Measurements from ENCODE around the gene KIF13A. TPM values are rescaled to one million over a fixed set of nuclear protein-coding genes. Genes with fewer than 3 reads are reported as not detected.
"Not testable (repeated sequence)": the region's sequence is repeated elsewhere in the genome, so short reads cannot be mapped to it uniquely, and the experiment has no call there.

Gene KIF13A
- total and polyA plus RNA-seq, 3 donors from 2014 or later: 20.8 to 28.7 (median 27.7) TPM

GRCh38 chr6:18022398-18023231 lies 35.2 kb upstream of the KIF13A start:
- H3K27me3 ChIP-seq: no peaks in the 10 kb centered on the region
- no peaks in the 10 kb centered on the region for H3K36me3 ChIP-seq (ENCODE audit: low read depth, missing control alignments)
- no peaks in the 10 kb centered on the region for H3K9me3 ChIP-seq
- H3K27ac ChIP-seq: no peak overlapping the region
- intact Hi-C loops (cut with DNase I; ENCODE audit: low total_unique reads): no loop called here
- 19 to 20% methylated on average over 11 of the region's 11 CpGs for WGBS, 2 donors
- TF ChIP-seq POLR2A (IDR thresholded peaks at IDR 0.05): no peak
- TF ChIP-seq, protein P1, sequence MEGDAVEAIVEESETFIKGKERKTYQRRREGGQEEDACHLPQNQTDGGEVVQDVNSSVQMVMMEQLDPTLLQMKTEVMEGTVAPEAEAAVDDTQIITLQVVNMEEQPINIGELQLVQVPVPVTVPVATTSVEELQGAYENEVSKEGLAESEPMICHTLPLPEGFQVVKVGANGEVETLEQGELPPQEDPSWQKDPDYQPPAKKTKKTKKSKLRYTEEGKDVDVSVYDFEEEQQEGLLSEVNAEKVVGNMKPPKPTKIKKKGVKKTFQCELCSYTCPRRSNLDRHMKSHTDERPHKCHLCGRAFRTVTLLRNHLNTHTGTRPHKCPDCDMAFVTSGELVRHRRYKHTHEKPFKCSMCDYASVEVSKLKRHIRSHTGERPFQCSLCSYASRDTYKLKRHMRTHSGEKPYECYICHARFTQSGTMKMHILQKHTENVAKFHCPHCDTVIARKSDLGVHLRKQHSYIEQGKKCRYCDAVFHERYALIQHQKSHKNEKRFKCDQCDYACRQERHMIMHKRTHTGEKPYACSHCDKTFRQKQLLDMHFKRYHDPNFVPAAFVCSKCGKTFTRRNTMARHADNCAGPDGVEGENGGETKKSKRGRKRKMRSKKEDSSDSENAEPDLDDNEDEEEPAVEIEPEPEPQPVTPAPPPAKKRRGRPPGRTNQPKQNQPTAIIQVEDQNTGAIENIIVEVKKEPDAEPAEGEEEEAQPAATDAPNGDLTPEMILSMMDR (IDR thresholded peaks at IDR 0.05): no peak
- peaks cover 7% of the 10 kb centered on the region for H3K4me1 ChIP-seq
- no peak for DNase-seq
- H3K4me3 ChIP-seq: no peak overlapping the region

GRCh38 chr6:18021166-18021850 lies 33.9 kb upstream of the KIF13A start:
- Histone ChIP-seq H3K36me3 (ENCODE audit: low read depth, missing control alignments) (no peaks in the 10 kb centered on the region), H3K9me3 (no peaks in the 10 kb centered on the region), H3K27me3 (no peaks in the 10 kb centered on the region), H3K4me3 (no peak overlapping the region), H3K4me1 (peaks cover 7% of the 10 kb centered on the region), H3K27ac (no peak overlapping the region)
- DNase-seq: no peak
- WGBS, 2 donors: 58 to 67% methylated on average over 18 of the region's 18 CpGs
- TF ChIP-seq POLR2A (IDR thresholded peaks at IDR 0.05): no peak
- TF ChIP-seq, protein P1 (IDR thresholded peaks at IDR 0.05): no peak
- intact Hi-C loops (cut with DNase I; ENCODE audit: low total_unique reads): no loop called here

DNA sequence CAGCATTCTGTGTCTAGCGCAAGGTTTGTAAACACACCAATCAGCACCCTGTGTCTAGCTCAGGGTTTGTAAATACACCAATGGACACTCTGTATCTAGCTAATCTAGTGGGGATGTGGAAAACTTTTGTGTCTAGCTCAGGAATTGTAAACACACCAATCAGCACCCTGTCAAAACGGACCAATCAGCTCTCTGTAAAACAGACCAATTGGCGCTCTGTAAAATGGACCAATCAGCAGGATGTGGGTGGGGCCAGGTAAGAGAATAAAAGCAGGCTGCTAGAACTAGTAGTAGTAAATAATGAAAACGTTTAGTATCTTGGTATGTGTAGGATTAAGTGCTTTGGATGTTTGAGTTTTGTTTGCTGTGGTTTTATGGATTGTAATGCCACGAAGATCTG lies 33.1 kb upstream of the KIF13A start:
- peak; percentile 55 for DNase-seq
- H3K4me1 ChIP-seq; H3K27me3 ChIP-seq; H3K36me3 ChIP-seq (ENCODE audit: low read depth, missing control alignments); H3K9me3 ChIP-seq; H3K27ac ChIP-seq; intact Hi-C loops (cut with DNase I; ENCODE audit: low total_unique reads): not testable (repeated sequence)
- peak overlapping the region; percentile 41 to 56 for H3K4me3 ChIP-seq
- 49 to 59% methylated on average over 5 of the region's 5 CpGs for WGBS, 2 donors

DNA sequence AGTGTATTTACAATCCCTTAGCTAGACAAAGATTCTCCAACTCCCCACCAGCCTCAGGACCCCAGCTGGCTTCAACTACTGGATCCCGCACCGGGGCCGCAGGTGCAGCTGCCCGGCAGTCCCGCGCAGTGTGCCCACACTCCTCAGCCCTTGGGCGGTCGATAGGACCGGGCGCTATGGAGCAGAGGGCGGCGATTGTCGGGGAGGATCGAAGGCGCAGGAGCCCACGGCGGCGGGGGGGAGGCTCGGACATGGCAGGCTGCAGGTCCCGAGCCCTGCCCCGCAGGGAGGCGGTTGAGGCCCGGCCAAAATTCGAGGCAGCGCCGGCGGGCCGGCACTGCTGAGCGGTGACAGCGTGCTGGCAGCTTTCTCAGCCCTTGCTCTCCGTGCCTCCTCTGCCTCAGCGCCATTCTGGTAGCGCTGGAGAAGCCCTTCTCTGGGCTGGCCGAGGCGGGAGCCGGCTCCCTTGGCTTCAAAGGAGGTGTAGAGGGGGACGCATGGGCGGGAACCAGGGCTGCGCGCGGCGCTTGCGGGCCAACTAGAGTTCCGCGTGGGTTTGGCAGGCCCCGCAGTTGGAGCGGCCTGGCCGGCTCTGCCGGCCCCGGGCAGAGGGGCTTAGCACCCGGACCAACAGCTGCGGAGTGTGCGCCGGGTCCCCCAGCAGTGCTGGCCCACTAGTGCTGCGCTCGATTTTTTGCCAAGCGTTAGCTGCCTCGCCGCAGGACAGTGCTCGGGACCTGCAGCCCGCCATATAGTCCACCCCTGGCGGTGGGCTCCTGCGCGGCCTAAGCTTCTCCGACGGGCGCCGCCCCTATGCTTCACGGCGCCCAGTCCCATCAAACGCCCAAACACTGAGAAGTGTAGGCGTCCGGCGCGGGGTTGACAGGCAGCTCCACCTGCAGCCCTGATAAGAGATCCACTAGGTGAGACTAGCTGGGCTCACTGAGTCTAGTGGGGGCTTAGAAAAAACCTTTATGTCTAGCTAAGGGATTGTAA lies 32.4 kb upstream of the KIF13A start:
- Histone ChIP-seq H3K27me3 (no peaks in the 10 kb centered on the region), H3K4me1 (peaks cover 7% of the 10 kb centered on the region), H3K9me3 (no peaks in the 10 kb centered on the region), H3K36me3 (ENCODE audit: low read depth, missing control alignments) (no peaks in the 10 kb centered on the region), H3K27ac (peak overlapping the region in 1 of 2 donors; percentile 19), H3K4me3 (peak overlapping the region; percentile 41 to 56)
- TF ChIP-seq POLR2A (IDR thresholded peaks at IDR 0.05): no peak
- TF ChIP-seq, protein P1 (IDR thresholded peaks at IDR 0.05): no peak
- intact Hi-C loops (cut with DNase I; ENCODE audit: low total_unique reads): no loop called here
- peak; percentile 40 for DNase-seq
- WGBS, 2 donors: 67 to 83% methylated on average over 36 to 75 of the region's 75 CpGs

DNA sequence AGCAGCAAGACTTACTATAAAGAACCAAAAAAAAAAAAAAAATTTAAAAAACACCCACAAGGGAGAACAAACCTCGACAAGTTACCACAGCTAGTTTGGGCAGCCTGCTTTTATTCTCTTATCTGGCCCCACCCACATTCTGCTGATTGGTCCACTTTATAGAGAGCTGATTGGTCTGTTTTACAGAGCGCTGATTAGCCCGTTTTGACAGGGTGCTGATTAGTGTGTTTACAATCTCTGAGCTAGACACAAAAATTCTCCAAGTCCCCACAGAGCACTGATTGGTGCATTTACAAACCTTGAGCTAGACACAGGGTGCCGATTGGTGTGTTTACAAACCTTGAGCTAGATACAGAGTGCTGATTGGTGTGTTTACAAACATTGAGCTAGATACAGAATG lies 31.7 kb upstream of the KIF13A start:
- H3K4me3 ChIP-seq: peak overlapping the region; percentile 41 to 56
- peak; percentile 68 for DNase-seq
- WGBS, 2 donors: 49 to 54% methylated on average over 4 of the region's 4 CpGs
- H3K27me3 ChIP-seq; intact Hi-C loops (cut with DNase I; ENCODE audit: low total_unique reads); H3K9me3 ChIP-seq; H3K36me3 ChIP-seq (ENCODE audit: low read depth, missing control alignments); H3K4me1 ChIP-seq; H3K27ac ChIP-seq: not testable (repeated sequence)
